WTC11 (cell line): Measurements from ENCODE around the gene SPIRE2. TPM values are rescaled to one million over a fixed set of nuclear protein-coding genes. Genes with fewer than 3 reads are reported as not detected.

Experiments
- ATAC-seq: fragments of 200-7000 bp; cut with Tn5 transposase; 2 replicates; pipeline ENCODE4 v1.10.0; 2021; ENCODE audit warnings: mild to moderate bottlenecking, moderate library complexity
- CTCF ChIA-PET: fragments of 300-600 bp; sonication (Branson Sonifier 250); formaldehyde crosslinking; loops from one replicate; lab custom pipeline; 2021; ENCODE audit warnings: antibody characterized with exemption; lab: Charles Lee
- POLR2A ChIA-PET: fragments of 350-600 bp; sonication (Branson Sonifier 250); formaldehyde crosslinking; loops from one replicate; lab custom pipeline; 2021; ENCODE audit warnings: antibody characterized with exemption; lab: Charles Lee
- DNase-seq: peaks from one replicate; pipeline ENCODE4 v3.0.0; 2021; ENCODE audit warnings: low spot score
- H3K27ac Mint-ChIP-seq: 2 replicates; pipeline ENCODE4 v1.8.0; 2021; ENCODE audit warnings: mixed read lengths
- H3K27me3 Mint-ChIP-seq: 2 replicates; pipeline ENCODE4 v1.8.0; 2021; ENCODE audit warnings: low read depth, mild to moderate bottlenecking, moderate library complexity, mixed read lengths
- H3K36me3 Mint-ChIP-seq: 2 replicates; pipeline ENCODE4 v1.8.0; 2021; ENCODE audit warnings: mixed read lengths
- H3K4me1 Mint-ChIP-seq: 2 replicates; pipeline ENCODE4 v1.8.0; 2022; ENCODE audit warnings: mixed read lengths
- H3K4me3 Mint-ChIP-seq: 2 replicates; pipeline ENCODE4 v1.8.0; 2021; ENCODE audit warnings: mild to moderate bottlenecking, moderate library complexity, mixed read lengths
- H3K9me3 Mint-ChIP-seq: 2 replicates; pipeline ENCODE4 v1.8.0; 2021; ENCODE audit warnings: mixed read lengths
- AR ChIP-seq: fragments of 250-450 bp; sonication (Bioruptor Pico); IDR thresholded peaks from 2 replicates; pipeline ENCODE4 v1.9.0; 2021; ENCODE audit warnings: mild to moderate bottlenecking
- CBFB ChIP-seq: sonication (generic); formaldehyde crosslinking; IDR thresholded peaks from 2 replicates; pipeline ENCODE4 v1.8.1; 2022; ENCODE audit warnings: mild to moderate bottlenecking, low read depth, missing genetic modification reagents
- ELF4 ChIP-seq: sonication (generic); formaldehyde crosslinking; IDR thresholded peaks from 2 replicates; pipeline ENCODE4 v1.8.1; 2022; ENCODE audit warnings: low read depth, mild to moderate bottlenecking, moderate library complexity, missing genetic modification reagents
- EMX1 ChIP-seq: fragments of 250-450 bp; sonication (Bioruptor Pico); IDR thresholded peaks from 2 replicates; pipeline ENCODE4 v1.8.0; 2021; ENCODE audit warnings: mild to moderate bottlenecking
- FOXJ3 ChIP-seq: sonication (generic); formaldehyde crosslinking; IDR thresholded peaks from 2 replicates; pipeline ENCODE4 v1.9.0; 2021; ENCODE audit warnings: missing genetic modification reagents, mild to moderate bottlenecking, borderline replicate concordance
- FOXK1 ChIP-seq: sonication (generic); formaldehyde crosslinking; IDR thresholded peaks from 2 replicates; pipeline ENCODE4 v1.8.0; 2022; ENCODE audit warnings: mild to moderate bottlenecking, moderate library complexity, missing genetic modification reagents
- FOXP1 ChIP-seq: sonication (generic); formaldehyde crosslinking; IDR thresholded peaks from 2 replicates; pipeline ENCODE4 v1.8.0; 2022; ENCODE audit warnings: missing genetic modification reagents, mild to moderate bottlenecking, moderate library complexity, borderline replicate concordance
- FOXP4 ChIP-seq: sonication (generic); formaldehyde crosslinking; IDR thresholded peaks from 2 replicates; pipeline ENCODE4 v1.8.0; 2022; ENCODE audit warnings: mild to moderate bottlenecking, missing genetic modification reagents
- MAX ChIP-seq: sonication (generic); formaldehyde crosslinking; IDR thresholded peaks from 2 replicates; pipeline ENCODE4 v1.8.0; 2022; ENCODE audit warnings: mild to moderate bottlenecking, missing genetic modification reagents
- PREB ChIP-seq: sonication (generic); formaldehyde crosslinking; IDR thresholded peaks from 2 replicates; pipeline ENCODE4 v1.8.1; 2022; ENCODE audit warnings: mild to moderate bottlenecking, missing genetic modification reagents, moderate library complexity, borderline replicate concordance
- SP1 ChIP-seq: sonication (generic); formaldehyde crosslinking; conservative IDR thresholded peaks from 2 replicates; pipeline ENCODE4 v1.8.1; 2022; ENCODE audit warnings: missing genetic modification reagents
- TEAD4 ChIP-seq: sonication (generic); formaldehyde crosslinking; IDR thresholded peaks from 2 replicates; pipeline ENCODE4 v1.8.0; 2022; ENCODE audit warnings: mild to moderate bottlenecking, missing genetic modification reagents
- TP53 ChIP-seq: sonication (generic); formaldehyde crosslinking; IDR thresholded peaks from 2 replicates; pipeline ENCODE4 v1.8.1; 2023; ENCODE audit warnings: mild to moderate bottlenecking, missing genetic modification reagents
- USF1 ChIP-seq: sonication (generic); formaldehyde crosslinking; IDR thresholded peaks from 2 replicates; pipeline ENCODE4 v1.8.0; 2022; ENCODE audit warnings: mild to moderate bottlenecking, missing genetic modification reagents
- USF2 ChIP-seq: sonication (generic); formaldehyde crosslinking; IDR thresholded peaks from 2 replicates; pipeline ENCODE4 v1.8.1; 2023; ENCODE audit warnings: mild to moderate bottlenecking, missing genetic modification reagents, moderate library complexity
- ZBTB43 ChIP-seq: sonication (generic); formaldehyde crosslinking; IDR thresholded peaks from 2 replicates; pipeline ENCODE4 v1.8.1; 2023; ENCODE audit warnings: mild to moderate bottlenecking, missing genetic modification reagents
- ZNF121 ChIP-seq: sonication (generic); formaldehyde crosslinking; IDR thresholded peaks from 2 replicates; pipeline ENCODE4 v1.8.0; 2023; ENCODE audit warnings: missing genetic modification reagents
- ZNF232 ChIP-seq: sonication (generic); formaldehyde crosslinking; IDR thresholded peaks from 2 replicates; pipeline ENCODE4 v1.8.0; 2022; ENCODE audit warnings: mild to moderate bottlenecking, missing genetic modification reagents
- ZNF281 ChIP-seq: sonication (generic); formaldehyde crosslinking; IDR thresholded peaks from 2 replicates; pipeline ENCODE4 v1.8.0; 2023; ENCODE audit warnings: mild to moderate bottlenecking, missing genetic modification reagents
- total RNA-seq: library from RNA; stranded (reverse); gene quantifications from 3 replicates; pipeline ENCODE4 v1.2.3, GENCODE V29; 2021

SPIRE2 gene
- total RNA-seq, 1 experiment from 2014 or later: 19.7 TPM

GRCh38 chr16:89873109-89873971 lies 45.1 kb downstream of the SPIRE2 start, which contains the start of gene TCF25 (continued):
- TF ChIP-seq ZBTB43 (CRISPR knock-in tag) (no peak), USF2 (CRISPR knock-in tag) (no peak), FOXK1 (CRISPR knock-in tag) (peak; percentile 28), TP53 (CRISPR knock-in tag) (no peak), PREB (CRISPR knock-in tag) (no peak), TEAD4 (CRISPR knock-in tag) (no peak), ZNF232 (CRISPR knock-in tag) (peak; percentile 24; the same call in 1 of the 2 replicates), SP1 (CRISPR knock-in tag) (no peak), FOXP1 (CRISPR knock-in tag) (peak; percentile 63; the same call in 1 of the 2 replicates), ZNF281 (no peak), ZNF121 (CRISPR knock-in tag) (no peak; the same call in 1 of the 2 replicates), ELF4 (no peak)

- ChIA-PET CTCF (interaction anchor here (0.8 to 1.4 kb wide), 8 partner anchors 11 to 1137 kb away, joined by 3 to 19 read pairs (median 4); partner anchors contain the start of gene TUBB3), POLR2A (interaction anchor here (0.6 to 1.2 kb wide), 6 partner anchors 20 to 1079 kb away, joined by 3 to 8 read pairs (median 5); no protein-coding TSS in a partner anchor)
- peaks cover 31% of the 10 kb centered on the region for H3K36me3 Mint-ChIP-seq
- H3K27me3 Mint-ChIP-seq: peaks cover 4% of the 10 kb centered on the region; the same call in 1 of the 2 replicates
- H3K27ac Mint-ChIP-seq: peak overlapping the region; percentile 95
- H3K9me3 Mint-ChIP-seq: peaks cover 8% of the 10 kb centered on the region
- H3K4me3 Mint-ChIP-seq: peak overlapping the region; percentile 82
- peak; percentile 95 for DNase-seq
- H3K4me1 Mint-ChIP-seq: no peaks in the 10 kb centered on the region
- ATAC-seq: peak; percentile 88
- TF ChIP-seq CBFB: no peak
- TF ChIP-seq AR (CRISPR knock-in tag): no peak
- TF ChIP-seq USF1 (CRISPR knock-in tag): peak; percentile 87
- TF ChIP-seq FOXJ3: no peak
- no peak for TF ChIP-seq FOXP4
- TF ChIP-seq EMX1 (CRISPR knock-in tag): no peak
- TF ChIP-seq TP53 (CRISPR knock-in tag): no peak
- no peak for TF ChIP-seq ZNF232 (CRISPR knock-in tag)
- TF ChIP-seq MAX (CRISPR knock-in tag): peak; percentile 31; the same call in 1 of the 2 replicates
These were observed 45.9 kb downstream of the SPIRE2 start for GRCh38 chr16:89873972-89874689.
